GM12878 (cell line): ENCODE measurements around the gene MTMR1. TPM values are rescaled to one million over a fixed set of nuclear protein-coding genes. Genes with fewer than 3 reads are reported as not detected.

ENCODE experiments used
- ATAC-seq: fragments of 200-7000 bp; cut with Tn5 transposase; 3 replicates; pipeline ENCODE4 v1.9.1; 2020; ENCODE audit warnings: mild to moderate bottlenecking, moderate library complexity
- BruUV-seq: library from RNA; stranded (reverse); fragments of 400-500 nt; replicated peaks from 2 replicates; lab custom pipeline; 2021; lab: Mats Ljungman, UMichigan
- CTCF ChIA-PET: fragments of 300-600 bp; sonication (Branson Sonifier 250); formaldehyde crosslinking; extraction: SDS; loops from one replicate; lab custom pipeline; 2021; ENCODE audit warnings: inconsistent platforms; lab: Yijun Ruan, JAX
- POLR2A ChIA-PET: fragments of 350-600 bp; formaldehyde crosslinking; extraction: SDS; loops from one replicate; lab custom pipeline; 2021; ENCODE audit warnings: inconsistent platforms; lab: Charles Lee
- RAD21 ChIA-PET: fragments of 300-600 bp; sonication (Branson Sonifier 250); formaldehyde crosslinking; loops from one replicate; lab custom pipeline; 2023; ENCODE audit warnings: antibody characterized with exemption; ENCODE audit not compliant: unreplicated experiment; lab: Charles Lee
- SMC1A ChIA-PET: fragments of 300-600 bp; sonication (Branson Sonifier 250); formaldehyde crosslinking; loops from one replicate; lab custom pipeline; 2023; ENCODE audit not compliant: unreplicated experiment, uncharacterized antibody; lab: Charles Lee
- DNase-seq: peaks from one replicate; pipeline ENCODE4 v3.0.0-alpha.2; 2011; ENCODE audit warnings: low read depth, low spot score
- FAIRE-seq: peaks from 3 replicates; lab custom pipeline; 2011; peaks lifted over from hg19 to GRCh38; lab: Jason Lieb, UNC
- H2AFZ ChIP-seq: 2 replicates; pipeline ENCODE4 v1.6.0; 2011; ENCODE audit warnings: low read depth, low read length, control low read depth; ENCODE audit not compliant: control insufficient read depth
- H3K27ac ChIP-seq: 2 replicates; pipeline ENCODE4 v1.5.1; 2011; ENCODE audit warnings: control low read depth; ENCODE audit not compliant: control insufficient read depth, insufficient read depth
- H3K27me3 ChIP-seq, 2 experiments: replicated peaks in 1 of 2; 2 replicates each; pipeline versions ENCODE4 v1.6.0 to v1.6.1; 2011; ENCODE audit warnings: low read length in 1 of 2; ENCODE audit not compliant: control insufficient read depth in 2 of 2, insufficient read depth in 2 of 2
- H3K36me3 ChIP-seq, 2 experiments: 2 replicates each; pipeline ENCODE4 v1.5.1; 2011; ENCODE audit warnings: low read length in 1 of 2; ENCODE audit not compliant: control insufficient read depth in 2 of 2, insufficient read depth in 2 of 2
- H3K4me1 ChIP-seq: 2 replicates; pipeline ENCODE4 v1.6.1; 2011; ENCODE audit warnings: mild to moderate bottlenecking, low read length, moderate library complexity, mixed read lengths; ENCODE audit not compliant: control insufficient read depth, insufficient read depth
- H3K4me2 ChIP-seq: 2 replicates; pipeline ENCODE4 v1.6.0; 2011; ENCODE audit warnings: control low read depth; ENCODE audit not compliant: control insufficient read depth, insufficient read depth
- H3K4me3 ChIP-seq: fragments of 200-600 bp; sonication (generic); 2 replicates; pipeline ENCODE4 v1.5.1; 2016
- H3K79me2 ChIP-seq: 2 replicates; pipeline ENCODE4 v1.6.0; 2011; ENCODE audit warnings: low read length; ENCODE audit not compliant: control insufficient read depth, insufficient read depth
- H3K9ac ChIP-seq: 2 replicates; pipeline ENCODE4 v1.8.0; 2011; ENCODE audit warnings: low read length, control low read depth, mixed read lengths; ENCODE audit not compliant: control insufficient read depth, insufficient read depth
- H3K9me3 ChIP-seq: replicated peaks from 3 replicates; pipeline ENCODE4 v1.5.1; 2011; ENCODE audit warnings: mild to moderate bottlenecking, low read length; ENCODE audit not compliant: control insufficient read depth, insufficient read depth
- H4K20me1 ChIP-seq: 2 replicates; pipeline ENCODE4 v1.6.0; 2011; ENCODE audit not compliant: control insufficient read depth, insufficient read depth
- CEBPB ChIP-seq, 2 experiments: fragments of 150-350 bp in 1 of 2; IDR thresholded peaks; 2 replicates each; pipeline ENCODE4 v1.6.1; 2012 to 2014; ENCODE audit warnings: low read depth in 2 of 2, low read length in 2 of 2, borderline replicate concordance in 1 of 2, inconsistent platforms in 1 of 2
- EGR1 ChIP-seq, 2 experiments: IDR thresholded peaks; 1 replicate in 1 of 2; 2 replicates in 1 of 2; pipeline ENCODE4 v1.6.1; 2011 to 2012; ENCODE audit warnings: low read depth in 2 of 2, low read length in 2 of 2, borderline replicate concordance in 1 of 2, mild to moderate bottlenecking in 1 of 2, moderate library complexity in 1 of 2
- IRF3 ChIP-seq: fragments of 450-650 bp; IDR thresholded peaks from 2 replicates; pipeline ENCODE4 v1.6.1; 2014; ENCODE audit warnings: mild to moderate bottlenecking
- PKNOX1 ChIP-seq: fragments of 450-650 bp; IDR thresholded peaks from 2 replicates; pipeline ENCODE4 v1.6.1; 2016; ENCODE audit warnings: mild to moderate bottlenecking
- RBBP5 ChIP-seq: fragments of 200-600 bp; sonication (generic); conservative IDR thresholded peaks from 2 replicates; pipeline ENCODE4 v1.6.1; 2016
- RUNX3 ChIP-seq: IDR thresholded peaks from 2 replicates; pipeline ENCODE4 v1.6.1; 2012; ENCODE audit warnings: low read length, inconsistent platforms
- SMAD5 ChIP-seq: IDR thresholded peaks from 2 replicates; pipeline ENCODE4 v1.6.1; 2016; ENCODE audit warnings: antibody characterized with exemption, low read depth
- SMARCA5 ChIP-seq: fragments of 450-650 bp; IDR thresholded peaks from 2 replicates; pipeline ENCODE4 v1.6.1; 2017; ENCODE audit warnings: mild to moderate bottlenecking
- TCF12 ChIP-seq: IDR thresholded peaks from 2 replicates; pipeline ENCODE4 v1.6.1; 2011; ENCODE audit warnings: low read depth, mild to moderate bottlenecking, low read length
- TCF7 ChIP-seq: IDR thresholded peaks from 2 replicates; pipeline ENCODE4 v1.6.1; 2014; ENCODE audit warnings: antibody characterized with exemption, borderline replicate concordance
- WGBS: methylation state at CpG from one replicate; pipeline ENCODE4 v1.1.6; 2016; ENCODE audit warnings: low lambda C conversion rate; ENCODE audit not compliant: insufficient replicate concordance, insufficient coverage; ENCODE audit errors: missing lambda C conversion rate; 5-methylcytosine and 5-hydroxymethylcytosine counted together
- in situ Hi-C: fragments of 300-500 bp; cut with MboI; formaldehyde crosslinking; loops from 9 replicates; pipeline ENCODE4 v1.14.3; 2018; ENCODE audit warnings: mixed read lengths
- intact Hi-C: fragments of 100-400 bp; cut with micrococcal nuclease; formaldehyde crosslinking; loops from one replicate; pipeline ENCODE4 v1.14.2; 2022; ENCODE audit not compliant: unreplicated experiment
- polyA plus RNA-seq, 11 experiments: library from polyadenylated mRNA; depleted of rRNA in 4 of 11; unstranded in 6 of 11; stranded (reverse) in 5 of 11; fragments of >200 nt; fragmentation: Nextera tagmentation in 4 of 11; fragmentation: Illumina TruSeq in 1 of 11; extraction: Ambion mirVana in 4 of 11; extraction: Trizol in 1 of 11; gene quantifications; 1 replicate in 1 of 11; 2 replicates in 10 of 11; pipeline versions ENCODE4 v1.2.1 to v1.2.3, GENCODE V29; 2011 to 2016; ENCODE audit warnings: inconsistent platforms in 2 of 11, missing spikeins in 2 of 11, low read depth in 1 of 11
- total RNA-seq, 4 experiments: library from RNA; depleted of rRNA in 3 of 4; stranded (reverse); fragments of >200 nt in 3 of 4; fragmentation: Illumina TruSeq in 1 of 4; extraction: Trizol in 1 of 4; gene quantifications; 2 replicates each; pipeline versions ENCODE4 v1.2.1 to v1.2.3, GENCODE V29; 2013 to 2021

The MTMR1 gene
- total and polyA plus RNA-seq, 10 of the 15 experiments (the other 5 are each of a cell fraction or from before 2014, with no cell fraction given): 1.2 to 32.2 (median 22.9) TPM

GRCh38 chrX:150763303-150763797, 70.2 kb downstream of the MTMR1 start:
- no peak overlapping the region for H2AFZ ChIP-seq
- DNase-seq: no peak
- ChIA-PET SMC1A (no interaction called here), RAD21 (no interaction called here), POLR2A (no interaction called here), CTCF (interaction anchor here (0.6 to 1.5 kb wide), 4 partner anchors 9 to 319 kb away, joined by 3 to 7 read pairs (median 3); no protein-coding TSS in a partner anchor)
- no peak for FAIRE-seq
- no peaks in the 10 kb centered on the region for H3K79me2 ChIP-seq
- ATAC-seq: no peak
- H3K27ac ChIP-seq: no peak overlapping the region
- no peak overlapping the region for H3K9ac ChIP-seq
- intact Hi-C loops: no loop called here
- H3K36me3 ChIP-seq: peaks cover 0 to 3% of the 10 kb centered on the region in 2 experiments; a peak in 2 of 4 replicates
- no peaks in the 10 kb centered on the region for H3K4me1 ChIP-seq
- TF ChIP-seq RUNX3 (no peak), EGR1 (IDR thresholded peaks at IDR 0.05; ENCODE audit: borderline replicate concordance in 1 of 2, low read depth in 2 of 2, low read length in 2 of 2) (no peak), PKNOX1 (no peak), IRF3 (no peak), TCF7 (no peak), SMAD5 (no peak), TCF12 (no peak), RBBP5 (no peak), SMARCA5 (no peak), CEBPB (IDR thresholded peaks at IDR 0.05; ENCODE audit: borderline replicate concordance in 1 of 2, low read depth in 2 of 2, low read length in 2 of 2) (no peak)
- TF ChIP-seq, all 136 proteins: peak for 0
- BruUV-seq: no TSS peak
- Histone ChIP-seq H3K4me2 (no peak overlapping the region), H4K20me1 (no peaks in the 10 kb centered on the region), H3K4me3 (no peak overlapping the region), H3K9me3 (no peaks in the 10 kb centered on the region), H3K27me3 (no peaks in the 10 kb centered on the region)
- in situ Hi-C loops: loop anchor here (25.0 kb wide), 1 partner anchor 924 kb away; the partner anchor contains the start of gene PRRG3
- 62% methylated on average over 13 of the region's 13 CpGs for WGBS
